ENCODE data around the gene IGFL2. TPM values are rescaled to one million over a fixed set of nuclear protein-coding genes. Genes with fewer than 3 reads are reported as not detected.

Gene IGFL2
- total RNA-seq, 2 donors from 2014 or later, result 0.84 TPM; not detected in 1

- H3K27ac ChIP-seq (ENCODE audit: low read depth, low read length), result peak overlapping the region; percentile 93
- Mint-ChIP-seq H3K36me3 (ENCODE audit: low read depth) (peaks cover 4% of the 10 kb centered on the region), H3K27ac (peak overlapping the region; percentile 93), H3K27me3 (ENCODE audit: insufficient read depth) (peaks cover 15% of the 10 kb centered on the region), H3K4me3 (peak overlapping the region; percentile 33), H3K4me1 (peaks cover 16% of the 10 kb centered on the region), H3K9me3 (peaks cover 8% of the 10 kb centered on the region)
- peak overlapping the region; percentile 72 for H3K4me3 ChIP-seq (ENCODE audit: low read length)
- no peaks in the 10 kb centered on the region for H3K27me3 ChIP-seq (ENCODE audit: control insufficient read depth, insufficient read depth, low read length, poor library complexity, severe bottlenecking)
- no peak for TF ChIP-seq CTCF (conservative IDR thresholded peaks at IDR 0.05)
- H3K9ac ChIP-seq (ENCODE audit: extremely low read depth, low read length, poor library complexity, severe bottlenecking), result peak overlapping the region; percentile 73
- no peaks in the 10 kb centered on the region for H3K4me1 ChIP-seq (ENCODE audit: control insufficient read depth, insufficient read depth, low read length)
- no peaks in the 10 kb centered on the region for H3K36me3 ChIP-seq (ENCODE audit: control insufficient read depth, insufficient read depth, low read length)
- 40 to 65% methylated on average over 2 to 4 of the region's 4 CpGs for WGBS, 2 experiments (ENCODE audit: insufficient coverage in 1 of 2, insufficient read length in 1 of 2)
- no peak for DNase-seq
- H3K9me3 ChIP-seq (ENCODE audit: control insufficient read depth, low read length), result peaks cover 4% of the 10 kb centered on the region
Measured at GRCh38 chr19:46132508-46133100, 15.4 kb upstream of the IGFL2 start.

GRCh38 chr19:46133101-46133627 lies 14.9 kb upstream of the IGFL2 start:
- peak overlapping the region; percentile 73 for H3K9ac ChIP-seq (ENCODE audit: extremely low read depth, low read length, poor library complexity, severe bottlenecking)
- Mint-ChIP-seq H3K4me1 (peaks cover 16% of the 10 kb centered on the region), H3K27me3 (ENCODE audit: insufficient read depth) (peaks cover 14% of the 10 kb centered on the region), H3K9me3 (peaks cover 8% of the 10 kb centered on the region), H3K36me3 (ENCODE audit: low read depth) (peaks cover 4% of the 10 kb centered on the region), H3K27ac (peak overlapping the region; percentile 93), H3K4me3 (peak overlapping the region; percentile 33)
- H3K4me1 ChIP-seq (ENCODE audit: control insufficient read depth, insufficient read depth, low read length), result no peaks in the 10 kb centered on the region
- H3K36me3 ChIP-seq (ENCODE audit: control insufficient read depth, insufficient read depth, low read length), result no peaks in the 10 kb centered on the region
- H3K27ac ChIP-seq (ENCODE audit: low read depth, low read length), result peak overlapping the region; percentile 93
- 34 to 47% methylated on average over 6 of the region's 6 CpGs for WGBS, 2 experiments (ENCODE audit: insufficient coverage in 1 of 2, insufficient read length in 1 of 2)
- TF ChIP-seq CTCF (conservative IDR thresholded peaks at IDR 0.05), result no peak
- DNase-seq, result peak; percentile 89
- H3K4me3 ChIP-seq (ENCODE audit: low read length), result peak overlapping the region; percentile 72
- H3K9me3 ChIP-seq (ENCODE audit: control insufficient read depth, low read length), result peaks cover 4% of the 10 kb centered on the region
- H3K27me3 ChIP-seq (ENCODE audit: control insufficient read depth, insufficient read depth, low read length, poor library complexity, severe bottlenecking), result no peaks in the 10 kb centered on the region

- peaks cover 4% of the 10 kb centered on the region for H3K9me3 ChIP-seq (ENCODE audit: control insufficient read depth, low read length)
- DNase-seq, result peak; percentile 64
- H3K4me1 ChIP-seq (ENCODE audit: control insufficient read depth, insufficient read depth, low read length), result no peaks in the 10 kb centered on the region
- peaks cover 4% of the 10 kb centered on the region for H3K36me3 Mint-ChIP-seq (ENCODE audit: low read depth)
- H3K27ac ChIP-seq (ENCODE audit: low read depth, low read length), result peak overlapping the region; percentile 93
- peak overlapping the region; percentile 93 for H3K27ac Mint-ChIP-seq
- 82% methylated on average over 1 of the region's 1 CpG; no CpG with 5 or more reads in 1 of the 2 experiments for WGBS, 2 experiments (ENCODE audit: insufficient coverage in 1 of 2, insufficient read length in 1 of 2)
- H3K27me3 ChIP-seq (ENCODE audit: control insufficient read depth, insufficient read depth, low read length, poor library complexity, severe bottlenecking), result no peaks in the 10 kb centered on the region
- TF ChIP-seq CTCF (conservative IDR thresholded peaks at IDR 0.05), result no peak
- H3K9ac ChIP-seq (ENCODE audit: extremely low read depth, low read length, poor library complexity, severe bottlenecking), result peak overlapping the region; percentile 52
- H3K9me3 Mint-ChIP-seq, result peaks cover 8% of the 10 kb centered on the region
- no peak overlapping the region for H3K4me3 Mint-ChIP-seq
- H3K4me3 ChIP-seq (ENCODE audit: low read length), result peak overlapping the region; percentile 66
- H3K36me3 ChIP-seq (ENCODE audit: control insufficient read depth, insufficient read depth, low read length), result no peaks in the 10 kb centered on the region
- peaks cover 16% of the 10 kb centered on the region for H3K4me1 Mint-ChIP-seq
- H3K27me3 Mint-ChIP-seq (ENCODE audit: insufficient read depth), result peaks cover 9% of the 10 kb centered on the region
Measured at GRCh38 chr19:46133777-46134241, 14.2 kb upstream of the IGFL2 start.

Measured in endodermal cell (in vitro differentiated cells).